ENCODE measurements around the gene NEK9.
"Not testable (repeated sequence)": the region's sequence is repeated elsewhere in the genome, so short reads cannot be mapped to it uniquely, and the experiment has no call there.

Gene NEK9

DNA sequence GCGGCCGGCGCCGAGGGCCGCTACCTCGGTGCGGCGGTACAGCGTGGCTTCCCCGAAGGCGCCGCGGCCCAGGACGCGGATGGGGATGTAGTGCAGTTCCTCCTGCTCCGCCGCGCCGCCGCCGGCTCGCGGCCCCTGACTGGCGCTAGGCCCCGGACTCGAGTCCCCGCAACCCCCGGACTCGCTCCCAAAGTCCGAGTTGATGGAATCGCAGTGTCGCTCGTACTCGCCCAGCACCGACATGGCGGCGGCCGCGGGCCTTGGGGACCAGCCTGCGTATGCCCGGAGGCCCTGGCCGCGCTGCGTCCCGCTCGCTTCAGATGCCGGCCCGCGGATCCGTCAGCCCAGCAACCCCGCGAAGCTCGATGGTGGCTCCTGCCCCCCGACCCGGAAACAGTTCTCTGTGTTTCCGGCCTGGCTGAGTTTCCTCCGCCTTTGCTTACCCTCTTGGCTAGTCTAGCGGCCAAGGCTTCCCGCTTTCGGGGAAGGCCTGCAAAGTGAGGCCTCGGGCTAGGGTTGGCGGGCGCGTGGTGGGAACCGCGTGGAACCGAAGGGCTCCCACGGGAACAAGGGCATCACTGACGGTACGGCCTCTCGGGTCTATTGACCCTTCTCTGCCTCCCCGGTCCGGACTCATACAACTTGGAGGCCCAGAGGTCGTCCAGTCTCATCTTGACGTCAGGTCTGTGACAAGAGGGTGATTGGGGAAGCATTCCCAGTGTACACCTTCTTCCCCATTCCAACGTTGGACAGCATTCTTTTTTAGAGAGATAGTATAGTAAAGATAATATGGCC, at the start of gene NEK9:
TSS of gene NEK9 (minus strand) at position 370 of the 795 bp plus-strand sequence. CDS start at position 243, 127 bp downstream.
- peak; percentile 5 for DNase-seq

DNA sequence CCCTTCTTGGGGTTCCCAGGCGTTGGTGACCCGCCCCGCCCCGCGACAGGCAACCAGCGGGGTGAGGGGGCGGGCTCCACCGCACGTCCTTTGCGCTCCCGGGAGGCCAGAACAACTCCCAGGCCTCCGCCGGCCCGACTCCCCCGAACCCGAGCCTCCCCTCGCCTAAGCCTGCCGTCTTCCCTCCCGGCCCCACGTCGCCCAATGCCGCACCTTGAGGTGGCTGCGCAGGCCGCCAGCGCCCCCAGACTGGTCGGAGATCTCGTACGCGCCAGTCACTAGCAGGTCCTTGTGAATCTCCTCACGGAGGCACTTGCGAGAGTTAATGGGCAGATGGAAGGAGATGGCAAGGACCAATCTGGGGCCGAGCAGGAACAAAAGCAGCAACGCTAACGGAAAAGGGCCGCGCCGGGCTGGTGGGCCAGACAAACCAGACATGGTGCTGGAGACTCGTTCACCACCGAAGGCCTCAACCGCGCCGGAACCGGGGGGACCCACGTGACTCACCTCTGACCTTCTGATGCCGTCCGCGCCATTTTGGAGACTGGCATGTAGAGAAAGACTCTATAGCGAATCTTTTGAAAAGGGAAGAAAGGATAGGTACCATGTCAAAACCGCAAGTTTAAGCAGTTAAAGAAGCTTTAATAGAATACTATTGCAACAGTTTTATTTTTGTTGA, 49.4 kb upstream of the NEK9 start, which contains the start of gene TMED10:
TSS of gene TMED10 (minus strand) at position 471 of the 679 bp plus-strand sequence. CDS start at position 438, 33 bp downstream.
- no peak for DNase-seq

DNA sequence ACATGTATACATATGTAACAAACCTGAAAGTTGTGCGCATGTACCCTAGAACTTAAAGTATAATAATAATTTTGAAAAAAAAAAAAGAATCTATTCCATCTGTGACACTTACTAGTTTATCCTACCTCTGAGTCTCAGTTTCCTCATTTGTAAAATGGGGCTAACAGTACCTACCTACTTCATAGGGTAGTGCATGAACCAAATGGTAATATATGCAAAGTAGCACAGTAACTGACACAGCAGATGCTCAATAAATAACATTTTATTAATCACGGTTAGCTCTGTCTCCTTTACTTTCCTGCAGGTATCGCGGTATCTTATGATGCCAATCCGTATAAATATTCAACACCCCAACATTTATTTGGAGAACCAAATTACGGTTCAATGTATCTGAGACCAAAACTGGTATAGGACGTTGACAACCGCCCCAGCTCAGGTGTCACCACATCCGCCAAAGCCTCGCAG, 48.9 kb upstream of the NEK9 start:
- no peak for DNase-seq

DNA sequence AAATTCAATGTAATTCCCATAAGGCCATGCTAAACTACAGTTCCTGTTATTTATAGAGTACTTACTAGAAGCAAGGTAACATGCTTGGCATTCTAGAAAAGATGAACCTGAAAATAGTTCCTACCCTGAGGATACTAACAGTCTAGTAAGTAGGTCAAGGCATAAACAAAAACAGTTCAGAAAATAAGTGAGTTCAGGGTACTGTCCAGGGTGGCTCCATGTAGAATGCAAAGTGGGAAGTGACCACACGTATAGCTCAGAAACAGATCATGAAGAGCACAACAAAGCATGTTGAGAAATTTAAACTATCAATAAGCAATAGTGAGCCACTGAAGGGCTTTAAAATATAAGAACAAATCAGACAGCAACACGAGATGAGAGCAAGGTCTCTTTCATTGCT, 47.2 kb upstream of the NEK9 start:
- DNase-seq: no peak

DNA sequence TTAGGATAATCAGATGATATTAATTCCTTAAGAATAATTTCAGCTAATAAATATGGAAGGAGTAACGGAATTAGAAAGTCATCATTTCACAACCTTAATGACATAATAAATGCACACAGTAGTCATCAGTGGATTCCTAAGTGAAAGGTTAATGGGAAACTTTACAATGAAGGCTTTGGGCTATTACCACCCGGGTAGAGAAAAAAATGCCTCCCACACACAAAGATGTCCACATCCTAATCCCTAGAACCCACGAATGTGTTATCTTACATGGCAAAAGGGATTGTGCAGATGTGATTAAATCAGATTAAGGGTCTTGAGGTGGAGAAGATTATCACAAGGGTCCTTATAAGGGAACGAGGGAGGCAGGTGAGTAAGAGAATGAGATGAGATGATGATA, 43.9 kb upstream of the NEK9 start:
- no peak for DNase-seq

DNA sequence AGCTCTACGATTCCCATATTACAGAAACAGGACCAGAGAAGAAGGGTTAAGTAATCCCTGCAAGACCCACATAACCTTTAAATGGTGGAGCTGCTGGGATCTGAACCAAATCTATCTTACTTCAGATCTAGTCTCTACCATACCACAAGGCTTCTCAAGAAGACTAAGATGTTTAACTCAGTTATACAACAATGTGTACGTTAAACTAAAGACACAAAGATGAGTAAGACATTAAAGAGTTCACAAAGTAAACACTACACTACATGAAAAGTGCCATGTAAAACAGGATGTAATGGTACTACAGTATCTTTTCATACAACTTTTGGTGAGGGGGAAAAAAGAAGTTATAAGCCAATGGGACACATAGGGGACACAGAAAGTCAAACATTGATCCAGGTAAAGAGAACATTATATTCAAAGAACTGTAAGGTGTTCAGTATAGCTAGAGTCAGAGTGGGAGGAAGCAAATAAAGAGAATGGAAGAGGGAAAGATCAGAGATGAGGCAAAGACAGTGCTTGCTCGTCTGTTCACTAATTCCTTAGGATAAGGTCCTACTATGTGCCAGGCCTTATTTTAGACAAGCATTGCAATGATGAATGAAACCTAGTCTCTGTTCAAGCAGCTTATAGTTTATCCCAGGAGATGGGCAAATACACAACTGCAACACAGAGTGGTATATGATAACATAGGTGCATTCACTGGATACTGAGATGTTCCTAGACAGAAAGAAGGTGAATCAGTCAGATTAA, 41.9 kb upstream of the NEK9 start:
- DNase-seq: no peak

DNA sequence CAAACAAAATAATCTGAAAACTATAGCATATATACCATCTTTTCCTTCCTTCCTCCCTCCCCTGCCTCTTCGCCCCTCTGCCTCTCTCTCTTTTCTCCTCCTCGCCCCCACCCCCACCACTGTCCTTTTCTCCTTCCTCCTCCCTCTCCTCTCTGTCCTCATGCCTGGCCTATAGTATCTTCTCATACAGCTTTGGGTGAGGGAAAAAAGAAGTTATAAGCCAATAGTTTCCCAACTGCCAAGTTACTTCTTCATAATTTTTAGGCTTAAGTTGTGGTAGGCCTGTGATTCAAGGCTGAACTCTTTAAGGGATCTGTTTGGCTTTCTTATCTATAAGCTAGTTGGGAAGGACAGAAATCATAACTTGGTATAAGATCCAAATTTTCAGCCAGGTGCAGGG, 40.5 kb upstream of the NEK9 start:
- DNase-seq: no peak

DNA sequence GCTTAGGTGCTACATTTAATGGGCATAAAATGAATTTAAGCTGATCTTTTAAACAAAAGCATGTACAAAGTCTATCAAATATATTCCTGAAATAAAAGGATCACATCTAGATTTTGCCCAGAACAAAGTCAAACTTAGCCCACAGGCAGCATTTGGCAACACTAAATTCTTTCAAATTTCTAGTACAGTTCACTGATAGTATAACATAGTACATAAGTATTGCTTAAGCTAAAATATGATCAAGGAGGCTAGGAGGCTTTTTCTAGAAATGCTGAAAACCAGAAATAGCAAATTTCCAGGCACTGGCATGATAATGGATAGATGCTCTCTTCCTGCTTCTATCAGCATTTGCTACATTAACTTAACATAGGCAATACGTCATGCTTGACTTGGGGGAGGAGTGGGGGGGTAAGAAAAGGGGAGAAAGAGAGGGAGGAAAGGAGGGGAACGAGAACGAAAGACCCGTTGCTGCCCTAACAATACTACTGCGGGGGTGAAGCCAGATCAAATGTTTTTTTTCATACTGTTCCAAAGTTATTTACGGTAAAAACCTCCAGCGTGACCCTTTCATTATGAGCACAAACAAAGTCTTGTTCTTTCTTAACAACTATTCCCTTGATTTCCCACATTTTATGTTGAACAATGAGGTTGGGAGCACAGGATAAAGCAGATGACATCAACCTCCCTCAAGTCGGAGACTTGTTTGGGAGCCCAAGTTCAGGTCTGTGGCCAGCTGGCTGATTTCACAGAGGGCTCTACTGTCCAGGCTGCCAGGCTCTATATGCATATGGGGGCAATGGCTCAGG, 38.9 kb upstream of the NEK9 start:
- DNase-seq: no peak

DNA sequence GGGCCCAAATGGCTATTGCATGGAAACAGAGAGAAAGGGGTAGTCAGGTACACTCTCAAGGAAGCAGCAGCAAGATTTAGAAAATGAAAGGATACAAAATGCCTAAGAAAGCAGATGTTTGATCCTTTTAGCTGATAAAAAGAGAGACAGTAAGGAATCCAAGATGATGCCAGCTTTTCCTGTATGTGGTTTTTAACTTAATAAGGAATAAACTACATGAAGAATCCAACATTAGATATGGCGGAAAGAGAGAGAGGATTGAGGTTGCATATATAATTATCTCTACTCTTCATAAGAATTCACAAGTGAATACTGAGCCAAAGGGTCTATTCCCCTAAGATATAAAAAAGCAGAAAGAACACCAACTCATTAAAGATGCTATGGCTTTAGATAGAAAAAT, 38.0 kb upstream of the NEK9 start:
- DNase-seq: no peak

DNA sequence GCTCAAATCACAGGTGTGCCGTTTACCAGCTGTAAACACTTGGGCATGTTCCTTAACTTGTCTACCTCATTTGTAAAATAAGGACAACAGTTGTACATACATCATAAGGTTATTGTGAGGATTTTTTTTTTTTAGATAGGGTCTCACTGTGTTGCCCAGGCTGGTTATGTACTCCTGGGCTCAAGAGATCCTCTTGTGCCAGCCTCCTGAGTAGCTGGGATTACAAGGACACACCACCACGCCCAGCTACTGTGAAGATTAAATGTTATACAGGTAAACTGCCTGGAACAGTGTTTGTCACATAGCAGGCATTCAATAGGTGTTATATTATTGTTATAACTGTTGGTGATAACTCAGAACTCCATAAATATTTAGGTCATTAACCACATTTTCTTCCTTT, 36.8 kb upstream of the NEK9 start:
- no peak for DNase-seq

DNA sequence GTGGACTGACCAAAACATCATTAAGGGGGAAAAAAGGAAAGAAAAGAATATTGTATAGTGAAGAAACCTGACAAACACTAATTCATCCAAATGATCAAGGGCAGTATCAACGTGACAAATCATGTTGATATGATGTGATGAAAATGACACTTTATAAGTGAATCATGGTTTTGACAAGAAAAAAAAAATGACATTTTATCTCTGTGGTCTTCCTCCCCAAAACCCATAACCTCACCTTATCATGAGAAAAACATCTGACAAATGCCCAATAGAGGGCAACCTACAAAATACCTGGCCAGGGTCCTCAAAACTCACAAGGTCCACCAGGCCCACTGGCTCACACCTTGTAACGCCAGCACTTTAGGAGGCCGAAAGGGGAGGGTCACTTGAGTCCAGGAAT, 35.8 kb upstream of the NEK9 start:
- no peak for DNase-seq

DNA sequence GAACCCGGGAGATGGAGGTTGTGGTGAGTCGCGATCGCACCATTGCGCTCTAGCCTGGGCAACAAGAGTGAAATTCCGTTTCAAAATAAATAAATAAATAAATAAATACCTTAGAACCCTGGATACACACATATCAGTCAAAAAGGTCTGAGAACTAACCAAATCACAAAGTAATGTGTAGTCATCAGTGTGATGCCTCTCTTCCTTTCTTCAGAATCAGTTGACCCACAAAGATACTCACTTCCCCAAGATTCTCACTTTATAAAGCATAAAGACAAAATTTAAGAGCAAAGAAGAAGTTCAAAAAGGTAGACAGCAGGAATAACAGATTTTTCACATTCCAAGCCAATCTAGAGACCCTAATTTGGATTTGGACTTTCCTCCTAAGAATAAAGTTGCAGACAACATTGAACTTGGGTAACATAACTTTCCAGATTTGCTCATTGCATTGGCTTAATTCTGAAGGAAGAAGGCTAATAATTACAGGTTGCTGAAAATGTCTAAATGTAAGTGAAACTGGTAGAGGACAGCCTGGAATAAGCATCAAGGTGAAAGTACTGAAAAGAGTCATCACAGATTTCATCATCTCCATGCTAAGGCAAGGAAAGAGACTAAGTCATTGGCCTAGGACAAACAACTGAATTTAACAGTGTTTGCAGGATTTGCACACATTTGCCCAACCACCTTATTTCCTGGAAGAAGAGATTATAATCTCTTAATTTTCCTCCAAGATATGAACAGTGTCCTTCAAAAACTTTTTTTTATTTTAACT, 32.2 kb upstream of the NEK9 start:
- DNase-seq: no peak

DNA sequence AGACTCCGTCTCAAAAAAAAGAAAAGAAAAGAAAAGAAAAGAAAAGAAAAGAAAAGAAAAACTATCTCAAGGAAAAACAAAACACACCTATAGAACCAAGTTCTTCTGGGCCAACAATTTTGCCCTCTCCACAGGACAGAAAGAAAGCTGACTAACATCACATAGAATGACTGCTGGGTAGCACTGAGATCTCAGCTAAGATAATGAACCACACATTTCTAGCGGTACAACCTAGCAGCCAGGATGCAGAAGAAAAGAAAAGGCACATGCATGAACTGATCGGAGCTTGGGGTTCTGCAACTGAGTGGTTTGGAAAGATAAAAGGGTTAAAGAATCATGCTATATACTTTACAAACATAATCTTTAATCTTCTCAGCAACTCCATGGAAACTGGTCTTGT, 30.1 kb upstream of the NEK9 start:
- no peak for DNase-seq

DNA sequence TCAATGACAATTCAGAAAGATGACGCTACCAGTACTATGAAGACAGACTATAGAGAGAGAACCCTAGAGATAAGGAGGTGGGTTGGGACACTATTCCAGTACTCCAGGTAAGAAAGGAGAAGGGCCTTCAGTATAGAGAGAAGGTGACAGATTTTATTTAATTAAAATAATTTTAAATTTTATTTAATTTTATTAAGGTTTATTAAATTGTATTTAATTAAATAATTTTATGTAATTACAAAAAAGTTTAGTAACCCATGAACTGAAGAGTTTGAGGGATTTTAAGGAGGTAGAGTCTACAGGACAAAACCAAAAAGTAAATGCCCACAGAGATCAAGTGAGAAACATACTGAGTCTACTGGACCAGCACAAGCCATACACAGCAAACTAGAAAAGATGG, 29.3 kb upstream of the NEK9 start:
- no peak for DNase-seq

DNA sequence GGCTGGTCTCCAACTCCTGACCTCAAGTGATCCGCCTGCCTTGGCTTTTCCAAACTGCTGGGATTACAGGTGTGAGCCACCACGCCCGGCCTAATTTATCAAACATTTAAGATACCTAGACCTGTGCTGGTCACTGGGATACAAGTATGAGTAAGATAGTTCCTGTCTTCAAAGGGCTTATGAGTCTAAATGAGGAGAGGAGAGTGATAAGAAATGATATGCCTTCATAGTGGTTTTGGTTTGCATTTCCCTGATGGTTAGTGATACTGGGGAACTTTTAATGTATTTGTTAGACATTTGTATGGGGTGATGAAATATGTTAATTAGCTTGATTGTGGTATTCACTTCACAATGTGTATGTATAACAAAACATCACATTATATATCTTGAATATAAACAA, 28.3 kb upstream of the NEK9 start:
- DNase-seq: no peak

DNA sequence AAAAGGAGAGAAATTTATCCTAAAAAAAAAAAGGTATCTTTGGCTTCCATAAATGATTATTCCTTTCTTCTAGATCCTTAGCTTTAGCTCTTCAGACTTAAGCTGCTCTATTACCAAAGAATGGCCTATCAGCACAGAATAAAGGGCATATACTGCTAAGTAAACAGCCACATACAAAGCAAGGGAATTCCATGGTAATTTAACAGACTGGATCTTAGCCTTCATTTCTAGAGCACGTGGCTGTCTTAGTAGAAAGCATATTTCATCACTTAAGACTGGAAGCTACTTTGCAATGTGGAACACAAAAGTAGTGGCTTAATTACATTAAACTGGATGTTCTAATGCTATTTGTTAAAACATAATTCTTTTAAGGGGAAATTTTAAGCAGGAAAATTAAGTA, 26.4 kb upstream of the NEK9 start:
- DNase-seq: no peak

DNA sequence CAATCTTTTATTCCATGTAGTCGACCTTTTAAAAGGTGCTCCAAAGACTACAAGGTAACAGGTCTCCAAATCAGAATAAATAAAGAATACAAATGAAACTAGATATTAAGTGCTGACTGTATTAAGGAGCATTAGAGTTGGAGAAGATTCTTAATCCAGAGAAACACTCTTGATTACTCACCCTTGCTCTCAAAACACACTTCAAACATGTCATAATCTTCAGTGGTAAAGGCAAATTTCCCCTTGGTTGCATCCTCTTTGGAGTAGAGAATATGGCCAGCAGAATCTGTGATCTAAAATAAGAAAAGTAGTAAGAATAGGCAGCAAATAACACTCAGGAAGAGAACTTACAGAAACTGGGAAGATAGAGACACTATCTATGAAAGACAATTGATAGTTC, 25.0 kb upstream of the NEK9 start:
- DNase-seq: no peak

DNA sequence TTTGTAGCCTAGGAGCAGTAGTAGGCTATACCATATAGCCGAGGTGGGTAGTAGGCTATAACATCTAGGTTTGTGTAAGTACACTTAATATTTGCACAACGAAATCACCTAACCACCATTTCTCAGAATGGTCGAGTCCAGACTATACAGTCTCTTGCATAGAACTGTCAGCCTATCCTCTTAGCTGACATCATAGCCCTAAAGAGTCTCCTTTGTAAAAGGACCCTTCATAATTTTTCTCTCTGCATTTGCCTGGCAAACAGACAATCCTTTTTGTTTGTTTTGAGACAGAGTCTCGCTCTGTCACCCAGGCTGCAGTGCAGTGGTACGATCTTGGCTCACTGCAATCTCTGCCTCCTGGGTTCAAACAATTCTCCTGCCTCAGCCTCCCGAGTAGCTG, 23.8 kb upstream of the NEK9 start:
- DNase-seq: not testable (repeated sequence)

DNA sequence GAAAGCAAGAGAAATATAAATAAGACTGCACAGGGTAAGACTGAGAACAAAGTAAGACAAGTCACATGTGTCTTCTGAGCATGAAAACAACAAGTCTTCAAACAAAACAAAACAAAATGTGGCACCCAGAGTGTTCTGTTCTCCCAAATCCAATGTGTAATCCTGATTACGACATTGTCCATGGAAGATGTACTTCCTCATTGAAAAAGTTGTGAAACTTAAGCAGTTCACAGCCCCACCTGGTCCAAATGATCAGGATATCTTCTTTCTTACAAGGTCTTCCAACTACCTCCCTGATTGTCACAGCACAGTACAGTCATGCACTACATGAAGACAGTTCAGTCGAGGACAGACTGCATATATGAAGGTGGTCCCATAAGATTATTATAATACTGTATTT, 23.3 kb upstream of the NEK9 start:
- DNase-seq: no peak

DNA sequence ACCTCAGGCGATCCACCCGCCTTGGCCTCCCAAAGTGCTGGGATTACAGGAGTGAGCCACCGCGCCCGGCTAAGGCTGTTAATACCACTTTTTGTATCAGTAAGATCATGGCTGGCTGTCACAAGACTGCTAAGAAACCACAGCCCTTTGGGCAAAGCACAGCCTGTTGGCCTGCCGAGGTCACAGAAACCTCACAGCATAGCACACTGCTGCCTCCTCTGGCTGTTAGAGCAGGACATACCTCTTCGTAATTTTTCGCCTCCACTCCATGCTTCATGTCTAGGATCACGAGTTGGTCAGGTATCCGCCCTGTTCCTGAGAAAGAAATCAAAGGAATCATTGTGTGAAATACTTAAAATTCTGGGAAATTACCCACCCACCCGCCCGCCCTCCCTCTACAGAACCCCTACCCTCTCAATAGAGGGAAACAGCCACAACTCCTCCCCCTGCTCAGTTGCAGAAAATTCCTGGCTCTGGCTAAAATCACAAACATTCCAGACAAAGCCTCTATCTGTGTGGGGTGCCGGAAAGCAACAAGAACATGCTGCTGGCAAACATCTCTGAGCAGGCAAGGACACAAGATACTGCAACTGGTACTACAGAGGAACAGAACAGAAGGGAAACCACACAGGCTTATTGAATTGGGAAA, 20.7 kb upstream of the NEK9 start:
- DNase-seq: no peak

DNA sequence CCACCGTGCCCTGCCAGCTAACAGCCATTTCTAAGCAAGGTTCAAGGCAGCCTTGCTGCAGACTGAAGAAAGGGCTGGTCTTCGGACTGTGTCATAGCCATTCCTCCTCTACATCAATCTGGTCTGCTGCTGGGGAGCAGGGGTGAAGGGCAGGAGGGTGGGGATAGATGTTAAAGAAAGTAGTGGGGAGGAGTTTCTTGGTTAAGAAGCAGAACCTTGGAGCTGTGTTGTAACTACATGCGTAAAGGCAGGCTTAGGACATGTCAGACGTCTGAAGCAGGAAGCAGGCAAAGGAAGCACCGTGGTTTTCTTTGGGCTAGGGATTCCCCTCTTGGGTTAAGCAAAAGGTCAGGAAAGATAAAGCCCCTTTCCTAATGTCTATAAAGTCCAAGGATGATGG, 18.1 kb upstream of the NEK9 start:
- DNase-seq: no peak
